ENCODE data around the gene MUC21. TPM values are rescaled to one million over a fixed set of nuclear protein-coding genes. Genes with fewer than 3 reads are reported as not detected.

Gene MUC21
- total RNA-seq (2022; extraction: Qiagen RNA extraction; ENCODE audit: low read depth), result not detected in 5 replicates

DNA sequence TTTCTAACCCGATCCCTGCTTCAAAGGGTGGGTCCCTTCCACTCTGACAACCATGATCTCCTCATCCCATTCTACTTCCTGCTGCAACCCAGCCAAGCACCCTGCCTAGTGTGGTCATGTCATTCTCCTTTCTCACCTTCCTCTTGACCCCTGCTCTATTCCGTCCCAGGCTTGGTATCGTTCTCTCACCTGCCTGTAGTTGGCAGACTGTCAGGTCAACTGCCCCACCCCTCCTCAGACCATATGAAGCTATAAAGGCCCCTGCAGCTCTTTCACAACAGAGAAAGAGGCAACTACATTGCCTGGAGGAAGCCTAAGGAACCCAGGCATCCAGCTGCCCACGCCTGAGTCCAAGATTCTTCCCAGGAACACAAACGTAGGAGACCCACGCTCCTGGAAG is at the start of gene MUC21:
MUC21 (plus strand) TSS at position 280 of the 400 bp plus-strand sequence. CDS start 241 bp downstream, outside the sequence.

GRCh38 chr6:30940361-30940986 is 43.0 kb upstream of the MUC21 start, which contains the start of gene MUCL3:
Gene MUCL3 (plus strand): TSS chr6:30940973. CDS start chr6:30941000, 27 bp downstream.

DNA sequence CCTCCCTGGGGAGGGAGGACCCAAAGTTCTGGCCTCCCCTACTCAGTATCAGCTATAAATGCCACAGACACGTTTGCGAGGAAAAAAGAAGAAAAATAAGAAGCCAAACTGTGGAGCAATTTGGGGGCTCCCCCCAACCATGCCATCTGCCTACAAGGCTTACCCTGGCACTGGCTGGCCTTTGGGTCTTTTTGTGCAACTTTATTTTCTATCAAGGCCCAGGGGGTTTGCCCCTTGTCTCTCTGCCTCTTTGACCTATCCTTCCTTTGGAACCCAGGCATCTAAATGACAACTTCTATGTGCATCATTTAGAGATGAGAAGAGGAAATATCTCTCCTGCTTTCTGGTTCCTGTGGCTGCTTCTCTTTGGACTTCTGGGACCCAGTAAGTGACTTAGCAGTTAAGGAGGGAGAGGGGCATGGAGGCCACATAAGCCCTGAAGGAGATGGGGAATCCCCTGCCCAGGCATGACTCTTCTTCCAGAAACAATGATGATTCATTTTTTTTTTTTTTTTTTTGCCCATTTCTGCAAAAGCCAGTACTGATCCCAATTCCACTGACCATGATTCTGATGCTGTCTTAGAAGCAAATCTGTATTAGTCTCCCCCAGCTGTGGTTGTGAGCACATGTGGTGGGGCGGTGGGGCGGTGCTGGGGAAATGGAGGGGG is 27.0 kb downstream of the MUC21 start, which contains the start of gene MUC22:
MUC22 (plus strand) TSS at position 82 of the 668 bp plus-strand sequence; CDS start at position 315, 233 bp downstream.

Other genes with a start within 250 kb of the MUC21 start
- gene FLOT1, start 241.0 kb upstream of the MUC21 start, total RNA-seq (2022; extraction: Qiagen RNA extraction; ENCODE audit: low read depth), result 79.1 to 93.4 TPM (median 90.3 TPM) in 5 replicates
- gene IER3, start 239.2 kb upstream of the MUC21 start, total RNA-seq (2022; extraction: Qiagen RNA extraction; ENCODE audit: low read depth), result 66.7 to 100 TPM (median 95.1 TPM) in 5 replicates
- 52.0 to 64.5 TPM (median 60.6 TPM) in 5 replicates for gene DDR1, start 99.2 kb upstream of the MUC21 start, total RNA-seq (2022; extraction: Qiagen RNA extraction; ENCODE audit: low read depth)
- 18.6 to 23.4 TPM (median 19.9 TPM) in 5 replicates for gene GTF2H4, start 75.5 kb upstream of the MUC21 start, total RNA-seq (2022; extraction: Qiagen RNA extraction; ENCODE audit: low read depth)
- 11.0 to 15.5 TPM (median 13.3 TPM) in 5 replicates for gene VARS2, start 69.5 kb upstream of the MUC21 start, total RNA-seq (2022; extraction: Qiagen RNA extraction; ENCODE audit: low read depth)
- gene SFTA2, start 51.5 kb upstream of the MUC21 start, total RNA-seq (2022; extraction: Qiagen RNA extraction; ENCODE audit: low read depth), result not detected in 5 replicates
- 0.03 to 0.09 TPM (median 0.06 TPM) in 4 of 5 replicates, not detected in the other for gene MUCL3, start 42.7 kb upstream of the MUC21 start, total RNA-seq (2022; extraction: Qiagen RNA extraction; ENCODE audit: low read depth)
- gene MUC22, start 26.8 kb downstream of the MUC21 start, total RNA-seq (2022; extraction: Qiagen RNA extraction; ENCODE audit: low read depth), result 0.02 TPM in 1 of 5 replicates, not detected in the others
- gene C6orf15, start 128.9 kb downstream of the MUC21 start, total RNA-seq (2022; extraction: Qiagen RNA extraction; ENCODE audit: low read depth), result not detected in 5 replicates
- 4.4 to 7.5 TPM (median 6.1 TPM) in 5 replicates for gene PSORS1C1, start 131.1 kb downstream of the MUC21 start, total RNA-seq (2022; extraction: Qiagen RNA extraction; ENCODE audit: low read depth)
- not detected in 5 replicates for gene CDSN, start 136.7 kb downstream of the MUC21 start, total RNA-seq (2022; extraction: Qiagen RNA extraction; ENCODE audit: low read depth)
- not detected in 5 replicates for gene PSORS1C2, start 155.3 kb downstream of the MUC21 start, total RNA-seq (2022; extraction: Qiagen RNA extraction; ENCODE audit: low read depth)
- gene CCHCR1, start 174.1 kb downstream of the MUC21 start, total RNA-seq (2022; extraction: Qiagen RNA extraction; ENCODE audit: low read depth), result 6.3 to 7.9 TPM (median 7.7 TPM) in 5 replicates
- gene TCF19, start 174.9 kb downstream of the MUC21 start, total RNA-seq (2022; extraction: Qiagen RNA extraction; ENCODE audit: low read depth), result 11.9 to 14.7 TPM (median 12.7 TPM) in 5 replicates
- 7.4 to 10.9 TPM (median 9.5 TPM) in 5 replicates for gene POU5F1, start 187.0 kb downstream of the MUC21 start, total RNA-seq (2022; extraction: Qiagen RNA extraction; ENCODE audit: low read depth)